ENCODE measurements around the gene VMAC.

VMAC gene

GRCh38 chr19:5940260-5941208 lies 35.9 kb downstream of the VMAC start:
- H3K36me3 ChIP-seq (ENCODE audit: low read length), result no peaks in the 10 kb centered on the region
- H3K4me3 ChIP-seq (ENCODE audit: insufficient read depth, low read length, poor library complexity, severe bottlenecking), result no peak overlapping the region
- no peak overlapping the region for H3K4me2 ChIP-seq (ENCODE audit: low read depth, low read length, poor library complexity, severe bottlenecking)
- no peak overlapping the region for H2AFZ ChIP-seq (ENCODE audit: low read depth, low read length, severe bottlenecking)
- H3K9me2 ChIP-seq (replicated peaks; ENCODE audit: insufficient read depth, low read length), result no peaks in the 10 kb centered on the region
- no peaks in the 10 kb centered on the region for H3K27me3 ChIP-seq (ENCODE audit: low read length)
- peaks cover 32% of the 10 kb centered on the region for H3K79me2 ChIP-seq (ENCODE audit: insufficient read depth, low read length)
- TF ChIP-seq EZH2phosphoT487 (conservative IDR thresholded peaks at IDR 0.05; ENCODE audit: low read length), result no peak
- TF ChIP-seq, protein P1, sequence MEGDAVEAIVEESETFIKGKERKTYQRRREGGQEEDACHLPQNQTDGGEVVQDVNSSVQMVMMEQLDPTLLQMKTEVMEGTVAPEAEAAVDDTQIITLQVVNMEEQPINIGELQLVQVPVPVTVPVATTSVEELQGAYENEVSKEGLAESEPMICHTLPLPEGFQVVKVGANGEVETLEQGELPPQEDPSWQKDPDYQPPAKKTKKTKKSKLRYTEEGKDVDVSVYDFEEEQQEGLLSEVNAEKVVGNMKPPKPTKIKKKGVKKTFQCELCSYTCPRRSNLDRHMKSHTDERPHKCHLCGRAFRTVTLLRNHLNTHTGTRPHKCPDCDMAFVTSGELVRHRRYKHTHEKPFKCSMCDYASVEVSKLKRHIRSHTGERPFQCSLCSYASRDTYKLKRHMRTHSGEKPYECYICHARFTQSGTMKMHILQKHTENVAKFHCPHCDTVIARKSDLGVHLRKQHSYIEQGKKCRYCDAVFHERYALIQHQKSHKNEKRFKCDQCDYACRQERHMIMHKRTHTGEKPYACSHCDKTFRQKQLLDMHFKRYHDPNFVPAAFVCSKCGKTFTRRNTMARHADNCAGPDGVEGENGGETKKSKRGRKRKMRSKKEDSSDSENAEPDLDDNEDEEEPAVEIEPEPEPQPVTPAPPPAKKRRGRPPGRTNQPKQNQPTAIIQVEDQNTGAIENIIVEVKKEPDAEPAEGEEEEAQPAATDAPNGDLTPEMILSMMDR (IDR thresholded peaks at IDR 0.05; ENCODE audit: insufficient read depth, low read length, poor library complexity, severe bottlenecking), result no peak
- no peaks in the 10 kb centered on the region for H3F3A ChIP-seq (ENCODE audit: insufficient read depth)
- no peak overlapping the region for H3K27ac ChIP-seq (ENCODE audit: low read depth, low read length)
- H3K9me3 ChIP-seq (ENCODE audit: insufficient read depth, low read length), result no peaks in the 10 kb centered on the region
- H4K20me1 ChIP-seq (ENCODE audit: low read depth, low read length), result no peaks in the 10 kb centered on the region; the same call in 1 of the 2 replicates
- no peak overlapping the region for H3K9ac ChIP-seq (ENCODE audit: low read length)

GRCh38 chr19:5941673-5942072 lies 37.0 kb downstream of the VMAC start:
- H3K9ac ChIP-seq (ENCODE audit: low read length), result no peak overlapping the region
- H3K4me3 ChIP-seq (ENCODE audit: insufficient read depth, low read length, poor library complexity, severe bottlenecking), result no peak overlapping the region
- no peaks in the 10 kb centered on the region for H3F3A ChIP-seq (ENCODE audit: insufficient read depth)
- no peaks in the 10 kb centered on the region for H3K9me2 ChIP-seq (replicated peaks; ENCODE audit: insufficient read depth, low read length)
- no peaks in the 10 kb centered on the region for H3K9me3 ChIP-seq (ENCODE audit: insufficient read depth, low read length)
- no peak for TF ChIP-seq EZH2phosphoT487 (conservative IDR thresholded peaks at IDR 0.05; ENCODE audit: low read length)
- TF ChIP-seq, protein P1 (IDR thresholded peaks at IDR 0.05; ENCODE audit: insufficient read depth, low read length, poor library complexity, severe bottlenecking), result no peak
- H3K79me2 ChIP-seq (ENCODE audit: insufficient read depth, low read length), result peaks cover 44% of the 10 kb centered on the region
- no peaks in the 10 kb centered on the region; the same call in 1 of the 2 replicates for H4K20me1 ChIP-seq (ENCODE audit: low read depth, low read length)
- H3K27ac ChIP-seq (ENCODE audit: low read depth, low read length), result no peak overlapping the region
- no peak overlapping the region for H3K4me2 ChIP-seq (ENCODE audit: low read depth, low read length, poor library complexity, severe bottlenecking)
- no peaks in the 10 kb centered on the region for H3K36me3 ChIP-seq (ENCODE audit: low read length)
- H2AFZ ChIP-seq (ENCODE audit: low read depth, low read length, severe bottlenecking), result no peak overlapping the region
- no peaks in the 10 kb centered on the region for H3K27me3 ChIP-seq (ENCODE audit: low read length)

- no peak overlapping the region for H3K27ac ChIP-seq (ENCODE audit: low read depth, low read length)
- no peaks in the 10 kb centered on the region for H3K36me3 ChIP-seq (ENCODE audit: low read length)
- H3K9me2 ChIP-seq (replicated peaks; ENCODE audit: insufficient read depth, low read length), result no peaks in the 10 kb centered on the region
- no peaks in the 10 kb centered on the region; the same call in 1 of the 2 replicates for H4K20me1 ChIP-seq (ENCODE audit: low read depth, low read length)
- H3K9me3 ChIP-seq (ENCODE audit: insufficient read depth, low read length), result no peaks in the 10 kb centered on the region
- H3K79me2 ChIP-seq (ENCODE audit: insufficient read depth, low read length), result peaks cover 57% of the 10 kb centered on the region
- H3K4me2 ChIP-seq (ENCODE audit: low read depth, low read length, poor library complexity, severe bottlenecking), result no peak overlapping the region
- no peak overlapping the region for H3K4me3 ChIP-seq (ENCODE audit: insufficient read depth, low read length, poor library complexity, severe bottlenecking)
- no peaks in the 10 kb centered on the region for H3K27me3 ChIP-seq (ENCODE audit: low read length)
- H3F3A ChIP-seq (ENCODE audit: insufficient read depth), result no peaks in the 10 kb centered on the region
- H3K9ac ChIP-seq (ENCODE audit: low read length), result no peak overlapping the region
- H2AFZ ChIP-seq (ENCODE audit: low read depth, low read length, severe bottlenecking), result no peak overlapping the region
- no peak for TF ChIP-seq EZH2phosphoT487 (conservative IDR thresholded peaks at IDR 0.05; ENCODE audit: low read length)
- TF ChIP-seq, protein P1 (IDR thresholded peaks at IDR 0.05; ENCODE audit: insufficient read depth, low read length, poor library complexity, severe bottlenecking), result no peak
Observed at GRCh38 chr19:5943045-5943444, 38.4 kb downstream of the VMAC start.
